GM21786 (cell line): Measurements from ENCODE around the gene DYNC2LI1.
"Not testable (repeated sequence)": the region's sequence is repeated elsewhere in the genome, so short reads cannot be mapped to it uniquely, and the experiment has no call there.

Experiments
- ATAC-seq: cut with Tn5 transposase; IDR thresholded peaks from one replicate; pipeline ENCODE4 v1.9.1; 2021; ENCODE audit not compliant: unreplicated experiment

DYNC2LI1 gene

DNA sequence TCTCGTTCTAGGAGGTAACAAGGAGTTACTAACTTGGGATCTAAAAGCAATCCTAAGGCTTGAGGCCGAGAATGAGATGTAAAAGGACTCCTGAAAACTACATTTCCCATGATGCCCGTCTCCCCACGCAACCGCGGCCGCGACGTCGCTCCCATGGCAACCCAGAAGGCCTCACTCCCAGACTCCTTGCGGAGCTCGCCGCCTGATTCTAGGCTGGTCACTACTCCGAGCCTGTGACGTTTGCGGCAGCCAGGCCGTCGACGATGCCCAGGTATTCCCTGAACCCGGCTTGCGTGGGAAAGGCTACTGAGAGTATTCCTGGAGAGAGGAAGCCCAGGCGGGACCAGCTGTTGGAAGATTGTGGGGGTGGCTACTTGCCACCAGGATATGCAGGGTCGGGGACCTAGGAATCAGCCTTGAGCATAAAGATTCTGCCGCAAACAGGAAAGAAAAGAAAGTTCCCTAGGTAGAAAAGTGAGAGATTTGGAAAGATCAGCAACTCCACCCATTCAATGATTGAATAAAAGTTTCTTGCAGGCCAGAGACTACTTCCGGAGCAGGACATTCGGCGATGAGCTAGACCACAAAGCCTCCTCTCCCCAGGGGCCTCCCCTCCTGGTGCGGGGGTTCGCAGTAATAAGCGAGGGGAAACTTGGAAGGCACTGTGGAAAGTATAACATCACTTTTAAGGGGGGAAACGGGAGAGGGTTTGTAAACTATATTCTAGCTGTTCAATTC, at the start of gene DYNC2LI1:
Gene DYNC2LI1, plus strand, starts transcription at position 164 of the 738 bp plus-strand sequence. Its CDS starts 100 bp downstream, at position 264.
- peak; percentile 99 for ATAC-seq

GRCh38 chr2:43724728-43725526, 48.9 kb upstream of the DYNC2LI1 start:
- no peak for ATAC-seq

DNA sequence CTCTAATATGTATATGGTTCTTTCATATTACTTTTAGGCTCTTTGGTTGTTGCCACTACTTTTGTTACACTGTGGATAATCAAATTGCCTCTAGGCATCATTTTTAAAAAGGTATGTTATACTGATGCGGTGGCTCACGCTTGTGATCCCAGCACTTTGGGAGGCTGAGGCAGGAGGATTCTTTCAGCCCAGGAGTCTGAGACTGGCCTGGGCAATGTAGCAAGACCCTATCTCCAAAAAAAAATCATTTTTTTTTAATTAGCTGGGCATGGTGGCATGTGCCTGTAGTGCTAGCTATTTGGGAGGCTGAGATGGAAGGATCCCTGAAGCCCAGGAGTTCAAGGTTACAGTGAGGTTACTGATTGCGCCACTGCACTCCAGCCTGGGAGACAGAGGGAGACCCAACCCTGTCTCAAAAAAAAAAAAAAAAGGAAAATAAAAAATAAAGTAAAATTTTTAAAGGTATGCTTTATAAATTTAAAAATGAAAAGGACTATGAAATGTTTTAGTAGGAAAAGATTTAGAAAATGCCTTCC, 48.1 kb upstream of the DYNC2LI1 start:
- no peak for ATAC-seq

DNA sequence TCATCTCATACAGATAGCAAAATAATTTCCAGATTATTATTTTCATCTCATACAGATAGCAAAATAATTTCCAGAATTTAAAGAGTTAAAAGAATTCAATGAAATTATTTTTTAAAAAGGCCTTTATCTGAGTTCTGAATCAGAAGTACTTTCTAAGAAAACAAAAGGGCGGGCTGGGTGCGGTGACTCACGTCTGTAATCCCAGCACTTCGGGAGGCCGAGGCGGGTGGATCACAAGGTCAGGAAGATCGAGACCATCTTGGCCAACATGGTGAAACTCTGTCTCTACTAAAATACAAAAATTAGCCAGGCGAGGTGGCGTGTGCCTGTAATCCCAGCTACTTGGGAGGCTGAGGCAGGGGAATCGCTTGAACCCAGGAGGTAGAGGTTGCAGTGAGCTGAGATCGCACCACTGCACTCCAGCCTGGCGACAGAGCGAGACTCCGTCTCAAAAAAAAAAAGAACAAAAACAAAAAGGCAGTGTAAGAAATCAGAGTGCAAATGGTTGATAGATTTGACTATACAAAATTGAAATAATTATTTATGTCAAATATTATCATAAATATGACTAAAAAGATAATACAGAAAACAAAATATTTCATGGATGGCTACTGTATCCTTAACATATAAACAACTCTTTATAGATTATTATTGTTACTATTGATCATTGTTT, 46.7 kb upstream of the DYNC2LI1 start:
- ATAC-seq = not testable (repeated sequence)

- no peak for ATAC-seq
Observed at GRCh38 chr2:43727634-43728014, 46.2 kb upstream of the DYNC2LI1 start.

DNA sequence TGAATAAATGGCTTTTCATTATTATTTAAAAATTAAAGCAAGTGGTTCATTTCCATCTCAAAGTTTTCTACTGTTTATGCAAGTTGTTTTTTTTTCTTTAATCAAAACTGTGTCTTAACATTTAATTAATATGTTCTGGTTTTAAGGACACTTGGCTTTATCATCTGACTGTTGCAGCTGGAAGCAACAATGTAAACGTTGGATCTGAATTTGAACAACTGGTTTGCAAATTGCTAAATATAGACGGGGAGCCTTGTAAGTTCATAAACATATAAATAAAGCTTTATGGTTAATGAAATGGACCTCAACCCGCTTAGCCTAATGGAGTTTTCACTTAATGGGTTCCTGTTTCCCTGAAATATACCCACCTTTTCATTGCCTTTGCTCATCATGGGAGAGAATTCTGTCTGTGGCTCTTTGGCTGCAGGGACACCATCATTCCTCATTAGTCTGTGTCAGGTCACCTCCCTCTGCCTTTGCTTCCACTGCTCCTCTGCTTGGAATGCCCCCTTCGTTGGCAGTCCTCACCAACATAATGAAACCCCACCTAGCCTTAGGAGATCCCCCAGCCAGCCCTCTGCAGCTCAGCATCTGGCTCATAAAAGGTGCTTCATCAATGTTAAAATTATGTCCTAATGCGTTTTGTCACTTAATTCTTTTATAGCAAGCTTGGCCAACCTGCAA, 44.2 kb upstream of the DYNC2LI1 start:
- ATAC-seq = no peak

- no peak for ATAC-seq
Observed at GRCh38 chr2:43731211-43731610, 42.6 kb upstream of the DYNC2LI1 start.

DNA sequence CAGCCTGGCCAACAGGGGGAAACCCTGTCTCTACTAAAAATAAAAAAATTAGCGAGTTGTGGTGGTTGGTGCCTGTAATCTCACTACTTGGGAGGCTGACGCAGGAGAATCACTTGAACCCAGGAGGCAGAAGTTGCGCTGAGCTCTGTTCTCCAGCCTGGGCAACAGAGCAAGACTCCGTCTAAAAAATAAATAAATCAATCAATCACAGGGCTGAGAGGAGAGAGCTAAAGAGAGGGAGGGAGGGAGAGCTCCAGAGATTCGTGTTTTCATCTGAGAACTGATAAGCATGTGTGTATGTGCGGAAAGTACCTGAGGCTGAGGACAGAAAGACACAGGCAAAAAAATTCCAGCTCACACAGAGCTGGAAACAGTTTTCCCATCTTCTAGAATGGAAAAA, 37.2 kb upstream of the DYNC2LI1 start:
- no peak for ATAC-seq

DNA sequence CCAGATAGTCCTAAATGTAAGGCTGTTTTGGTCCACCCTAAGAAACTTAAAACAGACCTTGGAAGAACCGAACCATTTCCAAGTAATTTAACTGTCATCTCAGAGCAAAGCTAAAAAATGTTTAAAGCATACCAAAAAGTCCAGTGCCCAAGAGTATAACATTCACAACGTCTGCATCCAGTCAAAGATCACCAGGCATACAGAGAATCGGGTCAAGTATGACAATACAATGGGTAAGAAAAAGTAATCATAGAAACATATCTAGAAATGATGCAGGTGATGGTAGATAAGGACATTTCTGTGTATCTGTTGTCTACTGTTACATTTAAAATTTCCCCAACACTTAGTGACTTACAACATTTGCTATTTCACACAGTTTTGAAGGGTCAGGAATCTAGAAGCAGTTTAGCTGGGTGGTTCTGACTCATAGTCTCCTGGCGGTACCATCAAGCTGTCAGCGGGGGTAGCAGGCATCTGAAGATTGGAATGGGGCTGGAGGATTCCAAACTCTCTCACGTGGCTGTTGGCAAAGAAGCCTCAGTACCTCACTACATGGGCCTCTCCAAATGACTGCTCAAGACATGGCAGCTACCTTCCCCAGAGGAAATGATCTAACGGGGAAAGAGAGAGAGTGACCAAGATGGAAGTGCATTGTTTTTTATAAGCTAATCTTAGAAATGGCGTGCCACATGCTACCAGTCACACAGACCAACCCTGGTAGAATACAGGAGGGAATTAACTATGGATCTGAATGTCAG, 36.6 kb upstream of the DYNC2LI1 start:
- ATAC-seq = no peak

- ATAC-seq = no peak
Observed at GRCh38 chr2:43737855-43738254, 36.0 kb upstream of the DYNC2LI1 start.

DNA sequence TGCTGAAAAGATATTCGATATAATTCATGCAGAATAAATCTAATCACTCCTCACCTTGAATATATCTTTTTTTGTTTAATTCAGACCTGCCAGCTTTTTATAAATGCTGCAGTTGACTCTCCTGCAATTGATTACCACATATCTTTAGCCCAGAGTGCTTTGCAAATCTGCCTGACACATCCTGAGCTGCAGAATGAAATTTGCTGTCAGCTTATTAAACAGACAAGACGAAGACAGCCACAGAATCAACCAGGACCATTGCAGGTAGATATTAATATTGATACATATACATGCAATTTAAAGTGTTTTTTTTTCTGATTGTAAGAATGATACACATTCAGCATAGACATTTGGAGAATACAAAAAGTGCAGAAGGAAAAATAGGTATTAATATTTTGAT, 35.6 kb upstream of the DYNC2LI1 start:
- no peak for ATAC-seq

GRCh38 chr2:43743706-43744105, 30.1 kb upstream of the DYNC2LI1 start:
- no peak for ATAC-seq

- ATAC-seq = no peak
Observed at GRCh38 chr2:43745457-43745856, 28.4 kb upstream of the DYNC2LI1 start.

- no peak for ATAC-seq
Observed at GRCh38 chr2:43748333-43748732, 25.5 kb upstream of the DYNC2LI1 start.

- no peak for ATAC-seq
Observed at GRCh38 chr2:43749583-43749982, 24.3 kb upstream of the DYNC2LI1 start.

- no peak for ATAC-seq
Observed at GRCh38 chr2:43751476-43751990, 22.3 kb upstream of the DYNC2LI1 start.

DNA sequence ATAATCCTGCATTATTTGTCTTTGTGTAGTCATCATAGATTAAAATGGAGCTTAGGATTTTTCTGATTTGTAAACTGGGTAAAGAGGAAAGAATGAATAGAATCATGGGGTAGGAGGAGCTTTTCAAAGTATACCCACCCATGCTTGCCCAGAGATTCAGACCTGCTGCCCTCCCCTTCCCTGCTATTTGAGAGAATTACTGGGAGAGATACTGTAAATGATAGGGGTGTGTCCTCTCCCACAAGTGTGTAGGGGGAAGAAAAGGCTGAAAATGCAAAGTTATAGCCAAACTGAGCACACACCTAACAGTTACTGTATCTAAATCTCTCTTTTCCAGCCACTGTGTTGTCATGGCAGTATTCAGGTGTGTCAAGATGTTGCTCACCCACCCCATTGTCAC, 21.5 kb upstream of the DYNC2LI1 start:
- ATAC-seq = no peak

DNA sequence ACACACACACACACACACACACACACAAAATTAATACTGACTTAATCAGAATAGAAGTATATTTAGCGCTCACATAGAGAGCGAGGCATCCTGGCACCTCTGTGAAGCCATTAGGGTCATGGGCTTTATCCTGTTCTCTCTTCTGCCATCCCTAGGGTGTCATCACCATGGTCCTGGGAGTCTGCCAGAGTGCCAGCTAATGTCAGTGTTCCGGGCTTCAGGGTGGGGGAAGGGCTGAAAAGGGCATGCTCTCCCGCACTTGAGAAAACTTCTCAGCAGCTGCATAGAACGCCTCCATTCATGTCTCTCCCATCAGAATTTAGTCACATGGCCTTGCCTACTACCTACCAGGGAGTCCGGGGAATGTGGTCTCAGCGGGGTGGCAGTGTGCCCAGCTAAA, 19.7 kb upstream of the DYNC2LI1 start:
- no peak for ATAC-seq

- no peak for ATAC-seq
Observed at GRCh38 chr2:43758739-43759138, 15.1 kb upstream of the DYNC2LI1 start.

DNA sequence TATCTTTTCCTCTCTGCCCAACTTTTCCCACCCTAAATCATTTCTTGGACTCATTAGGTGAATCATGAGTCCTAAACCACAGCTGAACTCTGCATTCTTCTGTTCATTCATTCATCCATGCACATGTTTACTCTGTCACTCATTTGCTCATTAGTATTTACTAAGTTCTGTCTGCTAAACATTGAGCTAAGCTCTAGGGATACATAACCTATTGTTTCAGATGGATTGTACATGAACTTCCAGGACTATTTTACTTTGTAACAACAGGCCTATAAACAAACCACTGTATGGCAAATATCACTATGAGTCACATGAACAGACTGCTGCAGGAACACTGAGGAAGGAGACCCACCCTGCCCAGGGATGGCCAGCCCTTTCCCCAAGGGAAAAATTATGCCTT, 14.6 kb upstream of the DYNC2LI1 start:
- no peak for ATAC-seq
